Karpas-422 (cell line): ENCODE results near the gene FBXO10. TPM values are rescaled to one million over a fixed set of nuclear protein-coding genes. Genes with fewer than 3 reads are reported as not detected.
"Not testable (repeated sequence)": the region's sequence is repeated elsewhere in the genome, so short reads cannot be mapped to it uniquely, and the experiment has no call there.

ENCODE experiments used
- DNase-seq: peaks from one replicate; pipeline ENCODE4 v3.0.0-alpha.2; 2015
- H2AFZ ChIP-seq: fragments of 200-600 bp; sonication (generic); 2 replicates; pipeline ENCODE4 v1.6.1; 2014; ENCODE audit warnings: antibody characterized with exemption, low read length, mixed read lengths
- H3K27ac ChIP-seq: fragments of 200-600 bp; sonication (generic); 2 replicates; pipeline ENCODE4 v1.5.1; 2014; ENCODE audit warnings: mild to moderate bottlenecking, low read length, moderate library complexity
- H3K27me3 ChIP-seq: fragments of 200-600 bp; sonication (generic); 2 replicates; pipeline ENCODE4 v1.6.1; 2014; ENCODE audit warnings: low read length, mixed read lengths
- H3K36me3 ChIP-seq: fragments of 200-600 bp; sonication (generic); 2 replicates; pipeline ENCODE4 v1.6.1; 2014; ENCODE audit warnings: low read length, mixed read lengths; ENCODE audit not compliant: insufficient read depth
- H3K4me1 ChIP-seq: fragments of 200-600 bp; sonication (generic); 2 replicates; pipeline ENCODE4 v1.6.1; 2014; ENCODE audit warnings: mild to moderate bottlenecking, low read length, mixed read lengths
- H3K4me2 ChIP-seq: fragments of 200-600 bp; sonication (generic); 2 replicates; pipeline ENCODE4 v1.6.1; 2014; ENCODE audit warnings: low read length, low read depth, mild to moderate bottlenecking; ENCODE audit not compliant: poor library complexity, severe bottlenecking
- H3K4me3 ChIP-seq: fragments of 200-600 bp; sonication (generic); 2 replicates; pipeline ENCODE4 v1.5.1; 2014; ENCODE audit warnings: mild to moderate bottlenecking, antibody characterized with exemption, low read length, mixed read lengths
- H3K79me2 ChIP-seq: fragments of 200-600 bp; sonication (generic); 2 replicates; pipeline ENCODE4 v1.6.1; 2014; ENCODE audit warnings: mild to moderate bottlenecking, low read length, mixed read lengths
- H3K9ac ChIP-seq: fragments of 200-600 bp; sonication (generic); 2 replicates; pipeline ENCODE4 v1.6.0; 2014; ENCODE audit warnings: low read length
- H3K9me2 ChIP-seq: fragments of 200-600 bp; sonication (generic), shearing (Covaris generic); replicated peaks from 2 replicates; pipeline ENCODE4 v1.6.0; 2014; ENCODE audit warnings: mild to moderate bottlenecking, low read length, moderate library complexity; ENCODE audit not compliant: insufficient read depth
- H3K9me3 ChIP-seq: fragments of 300-700, 200-600 bp; sonication (generic); 2 replicates; pipeline ENCODE4 v1.6.1; 2014; ENCODE audit warnings: low read length, mixed read lengths
- H4K20me1 ChIP-seq: fragments of 200-600 bp; sonication (generic); 2 replicates; pipeline ENCODE4 v1.6.1; 2014; ENCODE audit warnings: mild to moderate bottlenecking, antibody characterized with exemption, low read length, low read depth; ENCODE audit not compliant: insufficient read depth
- total RNA-seq: library from RNA; depleted of rRNA; stranded (reverse); fragments of >200 nt; shearing (Covaris generic); gene quantifications from 2 replicates; pipeline ENCODE4 v1.2.3, GENCODE V29; 2014; ENCODE audit warnings: low replicate concordance

Gene FBXO10
- total RNA-seq, 1 experiment from 2014 or later = 25.8 TPM

GRCh38 chr9:37471942-37472684 is 104.1 kb downstream of the FBXO10 start:
- H3K27ac ChIP-seq = peak overlapping the region; percentile 20
- no peaks in the 10 kb centered on the region for H3K27me3 ChIP-seq
- H3K4me3 ChIP-seq = peak overlapping the region; percentile 28; the same call in 1 of the 2 replicates
- H3K4me2 ChIP-seq = peak overlapping the region; percentile 46
- no peaks in the 10 kb centered on the region for H3K36me3 ChIP-seq
- H3K9me3 ChIP-seq = peaks cover 7% of the 10 kb centered on the region
- DNase-seq = no peak
- H3K9me2 ChIP-seq = no peaks in the 10 kb centered on the region
- peaks cover 20% of the 10 kb centered on the region for H3K4me1 ChIP-seq
- no peaks in the 10 kb centered on the region for H4K20me1 ChIP-seq
- peak overlapping the region; percentile 71 for H2AFZ ChIP-seq
- peak overlapping the region; percentile 15 for H3K9ac ChIP-seq
- H3K79me2 ChIP-seq = no peaks in the 10 kb centered on the region

DNA sequence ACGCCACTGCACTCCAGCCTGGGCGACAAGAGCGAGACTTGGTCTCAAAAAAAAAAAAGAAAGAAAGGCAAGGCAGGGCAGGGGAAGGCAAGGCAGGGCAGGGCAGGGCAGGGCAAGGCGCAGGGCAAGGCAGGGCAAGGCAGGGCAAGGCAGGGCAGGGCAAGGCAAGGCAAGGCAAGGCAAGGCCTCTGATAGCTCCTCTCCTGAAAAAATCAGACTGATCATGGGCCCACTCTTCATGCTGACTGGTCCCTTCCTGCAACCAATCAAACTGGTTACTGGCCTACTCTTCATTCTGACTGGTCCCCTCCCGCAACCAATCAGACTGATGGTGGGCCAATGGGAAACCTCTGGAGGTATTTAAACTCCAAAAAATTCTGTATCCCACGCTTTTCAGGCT is 107.6 kb downstream of the FBXO10 start:
- Histone ChIP-seq H3K27ac (no peak overlapping the region), H3K4me3 (no peak overlapping the region), H2AFZ (no peak overlapping the region), H3K9me2 (no peaks in the 10 kb centered on the region), H3K36me3 (no peaks in the 10 kb centered on the region), H3K4me1 (peaks cover 36% of the 10 kb centered on the region), H4K20me1 (no peaks in the 10 kb centered on the region), H3K79me2 (peaks cover 11% of the 10 kb centered on the region), H3K4me2 (no peak overlapping the region), H3K9ac (no peak overlapping the region), H3K27me3 (no peaks in the 10 kb centered on the region), H3K9me3 (no peaks in the 10 kb centered on the region)
- peak; percentile 54 for DNase-seq

- not testable (repeated sequence) for H3K36me3 ChIP-seq, H3K27ac ChIP-seq, H3K9ac ChIP-seq, H3K9me2 ChIP-seq, H3K27me3 ChIP-seq, H4K20me1 ChIP-seq, H3K9me3 ChIP-seq, H3K4me2 ChIP-seq, DNase-seq, H3K4me3 ChIP-seq, H2AFZ ChIP-seq
- Histone ChIP-seq H3K79me2 (peaks cover 22% of the 10 kb centered on the region), H3K4me1 (peaks cover 46% of the 10 kb centered on the region)
Measured at GRCh38 chr9:37467530-37467929, 108.7 kb downstream of the FBXO10 start.

DNA sequence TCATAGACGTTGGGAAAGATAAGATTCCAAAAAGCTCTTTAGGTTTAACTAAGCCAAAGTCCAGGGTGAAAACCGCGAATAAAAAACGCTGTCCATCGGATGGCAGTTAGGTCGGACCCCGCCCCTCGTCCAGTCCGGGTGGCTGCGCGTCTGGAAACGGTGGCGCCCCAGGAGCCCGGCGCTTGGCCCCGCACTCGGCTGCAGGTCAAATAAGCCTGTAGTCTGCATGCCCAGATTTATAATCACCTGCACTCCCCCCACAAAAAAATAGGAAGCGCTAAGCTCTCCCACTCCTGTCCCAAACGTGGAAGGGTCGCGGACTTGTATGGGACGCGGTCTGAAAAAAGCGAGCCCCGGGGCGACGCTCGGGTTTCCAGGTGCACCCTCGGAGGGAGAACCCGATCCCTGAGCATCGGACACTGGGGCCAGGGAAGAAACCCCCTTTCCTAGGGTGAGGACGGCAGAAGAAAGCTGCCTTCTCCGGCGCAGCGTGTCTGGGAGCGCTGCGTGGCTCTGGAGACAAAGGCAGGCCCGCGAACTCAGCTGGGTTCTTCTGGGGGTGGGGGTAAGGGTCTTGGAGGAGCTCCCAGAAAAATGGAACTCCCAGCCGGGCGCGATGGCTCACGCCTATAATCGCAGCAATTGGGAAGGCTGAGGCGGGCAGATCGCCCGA is 110.0 kb downstream of the FBXO10 start:
- Histone ChIP-seq H3K4me1 (peaks cover 43% of the 10 kb centered on the region), H3K9me3 (no peaks in the 10 kb centered on the region), H3K36me3 (peaks cover 5% of the 10 kb centered on the region; the same call in 1 of the 2 replicates), H3K4me3 (peak overlapping the region; percentile 77), H2AFZ (peak overlapping the region; percentile 69; the same call in 1 of the 2 replicates), H3K4me2 (peak overlapping the region; percentile 91), H3K9ac (peak overlapping the region; percentile 84), H3K79me2 (peaks cover 35% of the 10 kb centered on the region), H3K27me3 (no peaks in the 10 kb centered on the region), H4K20me1 (no peaks in the 10 kb centered on the region), H3K27ac (peak overlapping the region; percentile 80), H3K9me2 (no peaks in the 10 kb centered on the region)
- DNase-seq = no peak

- Histone ChIP-seq H3K27me3 (no peaks in the 10 kb centered on the region), H2AFZ (peak within 1 kb of the TSS; percentile 75; the same call in 1 of the 2 replicates), H4K20me1 (no peaks in the 10 kb centered on the region), H3K4me2 (peak within 1 kb of the TSS; percentile 91), H3K4me3 (peak within 1 kb of the TSS; percentile 89), H3K9me3 (no peaks in the 10 kb centered on the region), H3K9me2 (no peaks in the 10 kb centered on the region), H3K27ac (peak within 1 kb of the TSS; percentile 84), H3K79me2 (peaks cover 43% of the 10 kb centered on the region), H3K4me1 (peaks cover 40% of the 10 kb centered on the region), H3K36me3 (peaks cover 5% of the 10 kb centered on the region; the same call in 1 of the 2 replicates), H3K9ac (peak within 1 kb of the TSS; percentile 84)
- DNase-seq = peak; percentile 100
Measured at GRCh38 chr9:37465249-37466036, 110.7 kb downstream of the FBXO10 start, which contains the start of gene ZBTB5. Gene ZBTB5, minus strand, starts transcription at chr9:37465450. Its CDS starts 22,899 bp downstream, at chr9:37442551.

GRCh38 chr9:37464426-37465248 is 111.5 kb downstream of the FBXO10 start:
- Histone ChIP-seq H3K9me3 (no peaks in the 10 kb centered on the region), H3K27me3 (no peaks in the 10 kb centered on the region), H3K9ac (peak overlapping the region; percentile 84), H2AFZ (peak overlapping the region; percentile 75; the same call in 1 of the 2 replicates), H3K79me2 (peaks cover 50% of the 10 kb centered on the region), H3K36me3 (peaks cover 5% of the 10 kb centered on the region; the same call in 1 of the 2 replicates), H3K9me2 (no peaks in the 10 kb centered on the region), H3K4me1 (peaks cover 40% of the 10 kb centered on the region), H3K4me2 (peak overlapping the region; percentile 87), H3K4me3 (peak overlapping the region; percentile 89), H3K27ac (peak overlapping the region; percentile 84), H4K20me1 (no peaks in the 10 kb centered on the region)
- peak; percentile 85 for DNase-seq

- DNase-seq = no peak
- Histone ChIP-seq H3K36me3 (peaks cover 5% of the 10 kb centered on the region; the same call in 1 of the 2 replicates), H3K9ac (peak overlapping the region; percentile 84), H3K4me2 (peak overlapping the region; percentile 87), H3K27me3 (no peaks in the 10 kb centered on the region), H2AFZ (no peak overlapping the region), H3K9me2 (no peaks in the 10 kb centered on the region), H3K79me2 (peaks cover 55% of the 10 kb centered on the region), H3K4me3 (peak overlapping the region; percentile 89), H4K20me1 (no peaks in the 10 kb centered on the region), H3K9me3 (no peaks in the 10 kb centered on the region), H3K4me1 (peaks cover 41% of the 10 kb centered on the region), H3K27ac (peak overlapping the region; percentile 84)
Measured at GRCh38 chr9:37464006-37464405, 112.2 kb downstream of the FBXO10 start.
